HG03571 (cell line): ENCODE data around the gene ABCC5.

ENCODE experiments used
- ATAC-seq: cut with Tn5 transposase; IDR thresholded peaks from one replicate; pipeline ENCODE4 v1.9.1; 2021; ENCODE audit not compliant: unreplicated experiment

Gene ABCC5

GRCh38 chr3:183981990-183982644 lies 35.6 kb downstream of the ABCC5 start:
- no peak for ATAC-seq

- no peak for ATAC-seq
These were observed 37.3 kb downstream of the ABCC5 start for GRCh38 chr3:183980403-183980802.

GRCh38 chr3:183975981-183976662 lies 41.6 kb downstream of the ABCC5 start:
- no peak for ATAC-seq

GRCh38 chr3:183968666-183969245 lies 48.9 kb downstream of the ABCC5 start:
- no peak for ATAC-seq

- no peak for ATAC-seq
These were observed 50.0 kb downstream of the ABCC5 start for GRCh38 chr3:183967693-183968092.

GRCh38 chr3:183966361-183966791 lies 51.3 kb downstream of the ABCC5 start:
- ATAC-seq: no peak

GRCh38 chr3:183962807-183963206 lies 54.9 kb downstream of the ABCC5 start:
- ATAC-seq: no peak

GRCh38 chr3:183959214-183959613 lies 58.5 kb downstream of the ABCC5 start:
- no peak for ATAC-seq

- no peak for ATAC-seq
These were observed 58.9 kb downstream of the ABCC5 start for GRCh38 chr3:183958775-183959174.

GRCh38 chr3:183958226-183958625 lies 59.5 kb downstream of the ABCC5 start:
- ATAC-seq: no peak

GRCh38 chr3:183954875-183955274 lies 62.8 kb downstream of the ABCC5 start:
- no peak for ATAC-seq

GRCh38 chr3:183953471-183954070 lies 64.1 kb downstream of the ABCC5 start:
- ATAC-seq: no peak

- no peak for ATAC-seq
These were observed 66.2 kb downstream of the ABCC5 start for GRCh38 chr3:183951459-183951858.

GRCh38 chr3:183949690-183950089 lies 68.0 kb downstream of the ABCC5 start:
- no peak for ATAC-seq

GRCh38 chr3:183946037-183946436 lies 71.6 kb downstream of the ABCC5 start:
- no peak for ATAC-seq

- ATAC-seq: no peak
These were observed 72.9 kb downstream of the ABCC5 start for GRCh38 chr3:183944775-183945174.

GRCh38 chr3:183943739-183944138 lies 73.9 kb downstream of the ABCC5 start:
- ATAC-seq: no peak

GRCh38 chr3:183941216-183941615 lies 76.5 kb downstream of the ABCC5 start:
- ATAC-seq: no peak

- no peak for ATAC-seq
These were observed 79.9 kb downstream of the ABCC5 start for GRCh38 chr3:183937601-183938286.

GRCh38 chr3:183933160-183933559 lies 84.5 kb downstream of the ABCC5 start:
- no peak for ATAC-seq

- no peak for ATAC-seq
These were observed 85.8 kb downstream of the ABCC5 start for GRCh38 chr3:183931881-183932280.
